DOHH2 (cell line): ENCODE results near the gene ZNF384.
"Not testable (repeated sequence)": the region's sequence is repeated elsewhere in the genome, so short reads cannot be mapped to it uniquely, and the experiment has no call there.

Experiments
- EZH2phosphoT487 ChIP-seq: fragments of 200-600 bp; sonication (generic); IDR thresholded peaks from 2 replicates; pipeline ENCODE4 v1.6.1; 2017; ENCODE audit warnings: borderline replicate concordance, mild to moderate bottlenecking, antibody characterized with exemption, low read length, moderate library complexity, mixed read lengths
- TF ChIP-seq, protein P1 (sequence below): fragments of 200-600 bp; sonication (generic); IDR thresholded peaks from one replicate; pipeline ENCODE4 v1.5.1; 2014; ENCODE audit warnings: antibody characterized with exemption, mild to moderate bottlenecking, low read depth, low read length; ENCODE audit not compliant: poor library complexity, severe bottlenecking

GRCh38 chr12:6708351-6708750, 19.2 kb upstream of the ZNF384 start:
- TF ChIP-seq, protein P1, sequence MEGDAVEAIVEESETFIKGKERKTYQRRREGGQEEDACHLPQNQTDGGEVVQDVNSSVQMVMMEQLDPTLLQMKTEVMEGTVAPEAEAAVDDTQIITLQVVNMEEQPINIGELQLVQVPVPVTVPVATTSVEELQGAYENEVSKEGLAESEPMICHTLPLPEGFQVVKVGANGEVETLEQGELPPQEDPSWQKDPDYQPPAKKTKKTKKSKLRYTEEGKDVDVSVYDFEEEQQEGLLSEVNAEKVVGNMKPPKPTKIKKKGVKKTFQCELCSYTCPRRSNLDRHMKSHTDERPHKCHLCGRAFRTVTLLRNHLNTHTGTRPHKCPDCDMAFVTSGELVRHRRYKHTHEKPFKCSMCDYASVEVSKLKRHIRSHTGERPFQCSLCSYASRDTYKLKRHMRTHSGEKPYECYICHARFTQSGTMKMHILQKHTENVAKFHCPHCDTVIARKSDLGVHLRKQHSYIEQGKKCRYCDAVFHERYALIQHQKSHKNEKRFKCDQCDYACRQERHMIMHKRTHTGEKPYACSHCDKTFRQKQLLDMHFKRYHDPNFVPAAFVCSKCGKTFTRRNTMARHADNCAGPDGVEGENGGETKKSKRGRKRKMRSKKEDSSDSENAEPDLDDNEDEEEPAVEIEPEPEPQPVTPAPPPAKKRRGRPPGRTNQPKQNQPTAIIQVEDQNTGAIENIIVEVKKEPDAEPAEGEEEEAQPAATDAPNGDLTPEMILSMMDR: not testable (repeated sequence)
- TF ChIP-seq EZH2phosphoT487: not testable (repeated sequence)
